GM18873 (cell line): ENCODE data around the gene TSPAN32.
"Not testable (repeated sequence)": the region's sequence is repeated elsewhere in the genome, so short reads cannot be mapped to it uniquely, and the experiment has no call there.

Experiments
- ATAC-seq: cut with Tn5 transposase; IDR thresholded peaks from one replicate; pipeline ENCODE4 v1.9.1; 2021; ENCODE audit warnings: mild to moderate bottlenecking, moderate library complexity, moderate number of reproducible peaks; ENCODE audit not compliant: unreplicated experiment, low FRiP score

The TSPAN32 gene

GRCh38 chr11:2330696-2331095, 28.9 kb downstream of the TSPAN32 start:
- no peak for ATAC-seq

GRCh38 chr11:2331404-2331803, 29.6 kb downstream of the TSPAN32 start:
- no peak for ATAC-seq

GRCh38 chr11:2332569-2332968, 30.8 kb downstream of the TSPAN32 start:
- ATAC-seq = not testable (repeated sequence)

GRCh38 chr11:2333486-2334205, 31.8 kb downstream of the TSPAN32 start:
- not testable (repeated sequence) for ATAC-seq

GRCh38 chr11:2335286-2335685, 33.5 kb downstream of the TSPAN32 start:
- ATAC-seq = not testable (repeated sequence)

- not testable (repeated sequence) for ATAC-seq
These were observed 36.9 kb downstream of the TSPAN32 start for GRCh38 chr11:2338760-2339159.

- ATAC-seq = no peak
These were observed 40.7 kb downstream of the TSPAN32 start for GRCh38 chr11:2342557-2342956.

- ATAC-seq = no peak
These were observed 41.2 kb downstream of the TSPAN32 start for GRCh38 chr11:2342981-2343380.

- ATAC-seq = no peak
These were observed 41.7 kb downstream of the TSPAN32 start for GRCh38 chr11:2343502-2343901.

- ATAC-seq = no peak
These were observed 43.2 kb downstream of the TSPAN32 start for GRCh38 chr11:2345050-2345449.

- no peak for ATAC-seq
These were observed 44.2 kb downstream of the TSPAN32 start for GRCh38 chr11:2346014-2346413.

GRCh38 chr11:2346586-2347307, 44.9 kb downstream of the TSPAN32 start:
- ATAC-seq = no peak

GRCh38 chr11:2347308-2347830, 45.6 kb downstream of the TSPAN32 start:
- ATAC-seq = no peak

GRCh38 chr11:2348986-2349385, 47.2 kb downstream of the TSPAN32 start:
- ATAC-seq = no peak

GRCh38 chr11:2351701-2352100, 49.9 kb downstream of the TSPAN32 start:
- ATAC-seq = no peak

GRCh38 chr11:2352420-2352819, 50.6 kb downstream of the TSPAN32 start:
- ATAC-seq = no peak

- ATAC-seq = no peak
These were observed 53.3 kb downstream of the TSPAN32 start for GRCh38 chr11:2355000-2355644.

GRCh38 chr11:2357246-2357645, 55.4 kb downstream of the TSPAN32 start:
- no peak for ATAC-seq

GRCh38 chr11:2357651-2358050, 55.8 kb downstream of the TSPAN32 start:
- not testable (repeated sequence) for ATAC-seq

GRCh38 chr11:2358754-2359442, 57.1 kb downstream of the TSPAN32 start:
- ATAC-seq = no peak

- no peak for ATAC-seq
These were observed 57.7 kb downstream of the TSPAN32 start for GRCh38 chr11:2359557-2359956.
